ENCODE data around the gene MAP3K12.

DNA sequence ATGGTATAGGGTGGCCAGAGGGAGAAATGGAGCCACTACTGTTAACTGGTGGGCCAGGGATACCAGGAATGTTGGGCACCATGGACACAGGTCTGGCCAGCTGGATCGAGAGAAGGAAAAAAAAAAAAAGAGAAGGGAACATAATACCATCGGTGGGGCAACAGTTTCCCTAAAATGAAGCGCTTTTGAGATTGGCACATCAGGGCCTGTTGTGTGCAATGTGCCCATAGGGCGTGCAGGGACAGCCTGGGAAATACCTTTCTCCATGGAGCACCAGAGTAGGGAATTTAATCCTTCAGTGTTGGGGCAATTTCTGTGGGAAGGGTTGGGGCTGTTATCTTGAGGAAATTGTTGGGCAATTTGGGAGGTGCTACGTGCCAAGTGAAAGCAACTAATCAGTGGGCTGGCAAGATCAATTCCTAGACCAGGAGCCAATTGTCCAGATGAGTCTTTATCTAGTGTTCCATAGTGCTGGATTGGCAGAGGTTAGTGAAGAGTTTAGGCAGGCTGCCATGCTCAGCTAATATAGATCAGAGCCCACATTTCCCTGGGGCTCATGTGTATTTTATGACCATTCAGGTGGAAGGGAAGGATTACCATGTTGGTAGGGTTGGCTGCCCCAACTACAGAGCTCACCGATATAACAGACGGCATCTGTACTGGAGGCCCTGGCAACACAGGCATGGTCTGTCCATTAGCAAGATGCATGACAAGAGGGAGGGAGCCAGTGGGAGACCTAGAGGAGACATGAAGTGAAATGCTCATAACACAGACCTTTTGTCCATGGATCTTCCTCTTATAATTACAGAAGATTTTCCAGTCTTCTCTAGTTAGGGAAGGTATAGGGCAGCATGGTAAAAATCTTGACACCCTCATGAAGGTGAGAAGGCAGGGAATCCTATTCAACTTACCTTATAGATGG lies 33.5 kb upstream of the MAP3K12 start:
- TF ChIP-seq ZNF274 (IDR thresholded peaks at IDR 0.05; ENCODE audit: low read depth, low read length) (no peak), YY1 (IDR thresholded peaks at IDR 0.05; ENCODE audit: insufficient read depth, insufficient read length) (no peak)
